ENCODE measurements around the gene KCTD11. TPM values are rescaled to one million over a fixed set of nuclear protein-coding genes. Genes with fewer than 3 reads are reported as not detected.

Gene KCTD11
- total and polyA plus RNA-seq, 10 of the 15 experiments (the other 5 are each of a cell fraction or from before 2014, with no cell fraction given) = 0.05 to 7.3 (median 2.9) TPM

DNA sequence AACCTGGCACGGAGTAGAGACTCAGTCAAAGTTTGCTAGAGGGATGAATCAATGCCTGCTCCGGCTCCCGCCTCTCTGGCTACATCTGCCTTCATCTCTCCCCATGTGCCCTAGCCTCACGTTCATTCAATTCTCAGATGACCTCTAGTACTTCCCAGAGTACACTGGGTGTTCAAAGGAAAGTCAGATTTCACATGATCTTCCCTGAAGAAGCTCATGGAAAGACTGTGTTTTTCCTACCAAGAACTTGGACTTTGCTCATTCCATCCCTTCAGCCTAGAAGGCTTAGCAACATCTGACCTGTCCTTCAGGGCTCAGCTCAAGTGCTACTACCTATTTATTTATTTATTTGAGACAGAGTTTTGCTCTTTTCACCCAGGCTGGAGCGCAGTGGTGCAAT lies 17.9 kb downstream of the KCTD11 start:
- Histone ChIP-seq H3K4me3 (no peak overlapping the region), H3K4me2 (ENCODE audit: control insufficient read depth, insufficient read depth) (no peak overlapping the region), H3K27ac (ENCODE audit: control insufficient read depth, insufficient read depth) (no peak overlapping the region), H3K79me2 (ENCODE audit: control insufficient read depth, insufficient read depth, low read length) (no peaks in the 10 kb centered on the region), H3K9ac (ENCODE audit: control insufficient read depth, insufficient read depth, low read length) (no peak overlapping the region), H3K27me3 (replicated peaks in 1 of 2; ENCODE audit: control insufficient read depth in 2 of 2, insufficient read depth in 2 of 2, low read length in 1 of 2) (no peaks in the 10 kb centered on the region), H3K36me3 (ENCODE audit: control insufficient read depth in 2 of 2, insufficient read depth in 2 of 2, low read length in 1 of 2) (no peaks in the 10 kb centered on the region), H2AFZ (ENCODE audit: control insufficient read depth, low read depth, low read length) (no peak overlapping the region), H4K20me1 (ENCODE audit: control insufficient read depth, insufficient read depth) (no peaks in the 10 kb centered on the region), H3K9me3 (replicated peaks; ENCODE audit: control insufficient read depth, insufficient read depth, low read length) (no peaks in the 10 kb centered on the region), H3K4me1 (ENCODE audit: control insufficient read depth, insufficient read depth, low read length) (no peaks in the 10 kb centered on the region)
- ChIA-PET CTCF (interaction anchor here (1.5 kb wide), 1 partner anchor 14 kb away, joined by 4 read pairs; the partner anchor contains the start of gene TMEM95), POLR2A (no interaction called here), RAD21 (ENCODE audit: unreplicated experiment) (no interaction called here), SMC1A (ENCODE audit: uncharacterized antibody, unreplicated experiment) (no interaction called here)
- no peak for TF ChIP-seq CHD2 (IDR thresholded peaks at IDR 0.05; ENCODE audit: borderline replicate concordance, low read depth, low read length)
- no peak for TF ChIP-seq YY1 (IDR thresholded peaks at IDR 0.05; ENCODE audit: low read depth, low read length)
- TF ChIP-seq, protein P1, sequence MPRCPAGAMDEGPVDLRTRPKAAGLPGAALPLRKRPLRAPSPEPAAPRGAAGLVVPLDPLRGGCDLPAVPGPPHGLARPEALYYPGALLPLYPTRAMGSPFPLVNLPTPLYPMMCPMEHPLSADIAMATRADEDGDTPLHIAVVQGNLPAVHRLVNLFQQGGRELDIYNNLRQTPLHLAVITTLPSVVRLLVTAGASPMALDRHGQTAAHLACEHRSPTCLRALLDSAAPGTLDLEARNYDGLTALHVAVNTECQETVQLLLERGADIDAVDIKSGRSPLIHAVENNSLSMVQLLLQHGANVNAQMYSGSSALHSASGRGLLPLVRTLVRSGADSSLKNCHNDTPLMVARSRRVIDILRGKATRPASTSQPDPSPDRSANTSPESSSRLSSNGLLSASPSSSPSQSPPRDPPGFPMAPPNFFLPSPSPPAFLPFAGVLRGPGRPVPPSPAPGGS (IDR thresholded peaks at IDR 0.05; ENCODE audit: borderline replicate concordance, insufficient read depth, low read depth, low read length, poor library complexity, severe bottlenecking) = no peak
- no peak for TF ChIP-seq SREBF2 (IDR thresholded peaks at IDR 0.05; ENCODE audit: low read length)
- TF ChIP-seq SIN3A (IDR thresholded peaks at IDR 0.05; ENCODE audit: low read depth, low read length) = no peak
- TF ChIP-seq STAT1 (conservative IDR thresholded peaks at IDR 0.05) = no peak
- TF ChIP-seq, protein P2, sequence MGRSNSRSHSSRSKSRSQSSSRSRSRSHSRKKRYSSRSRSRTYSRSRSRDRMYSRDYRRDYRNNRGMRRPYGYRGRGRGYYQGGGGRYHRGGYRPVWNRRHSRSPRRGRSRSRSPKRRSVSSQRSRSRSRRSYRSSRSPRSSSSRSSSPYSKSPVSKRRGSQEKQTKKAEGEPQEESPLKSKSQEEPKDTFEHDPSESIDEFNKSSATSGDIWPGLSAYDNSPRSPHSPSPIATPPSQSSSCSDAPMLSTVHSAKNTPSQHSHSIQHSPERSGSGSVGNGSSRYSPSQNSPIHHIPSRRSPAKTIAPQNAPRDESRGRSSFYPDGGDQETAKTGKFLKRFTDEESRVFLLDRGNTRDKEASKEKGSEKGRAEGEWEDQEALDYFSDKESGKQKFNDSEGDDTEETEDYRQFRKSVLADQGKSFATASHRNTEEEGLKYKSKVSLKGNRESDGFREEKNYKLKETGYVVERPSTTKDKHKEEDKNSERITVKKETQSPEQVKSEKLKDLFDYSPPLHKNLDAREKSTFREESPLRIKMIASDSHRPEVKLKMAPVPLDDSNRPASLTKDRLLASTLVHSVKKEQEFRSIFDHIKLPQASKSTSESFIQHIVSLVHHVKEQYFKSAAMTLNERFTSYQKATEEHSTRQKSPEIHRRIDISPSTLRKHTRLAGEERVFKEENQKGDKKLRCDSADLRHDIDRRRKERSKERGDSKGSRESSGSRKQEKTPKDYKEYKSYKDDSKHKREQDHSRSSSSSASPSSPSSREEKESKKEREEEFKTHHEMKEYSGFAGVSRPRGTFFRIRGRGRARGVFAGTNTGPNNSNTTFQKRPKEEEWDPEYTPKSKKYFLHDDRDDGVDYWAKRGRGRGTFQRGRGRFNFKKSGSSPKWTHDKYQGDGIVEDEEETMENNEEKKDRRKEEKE (IDR thresholded peaks at IDR 0.05) = no peak
- no peak for TF ChIP-seq RELA (IDR thresholded peaks at IDR 0.05; ENCODE audit: borderline replicate concordance, partially characterized antibody)
- no peak for TF ChIP-seq FOS (IDR thresholded peaks at IDR 0.05; ENCODE audit: borderline replicate concordance, extremely low read depth, insufficient read length)
- TF ChIP-seq MYC (IDR thresholded peaks at IDR 0.05; ENCODE audit: insufficient read depth, insufficient read length, insufficient replicate concordance, low read length, severe bottlenecking) = no peak
- TF ChIP-seq, protein P3, sequence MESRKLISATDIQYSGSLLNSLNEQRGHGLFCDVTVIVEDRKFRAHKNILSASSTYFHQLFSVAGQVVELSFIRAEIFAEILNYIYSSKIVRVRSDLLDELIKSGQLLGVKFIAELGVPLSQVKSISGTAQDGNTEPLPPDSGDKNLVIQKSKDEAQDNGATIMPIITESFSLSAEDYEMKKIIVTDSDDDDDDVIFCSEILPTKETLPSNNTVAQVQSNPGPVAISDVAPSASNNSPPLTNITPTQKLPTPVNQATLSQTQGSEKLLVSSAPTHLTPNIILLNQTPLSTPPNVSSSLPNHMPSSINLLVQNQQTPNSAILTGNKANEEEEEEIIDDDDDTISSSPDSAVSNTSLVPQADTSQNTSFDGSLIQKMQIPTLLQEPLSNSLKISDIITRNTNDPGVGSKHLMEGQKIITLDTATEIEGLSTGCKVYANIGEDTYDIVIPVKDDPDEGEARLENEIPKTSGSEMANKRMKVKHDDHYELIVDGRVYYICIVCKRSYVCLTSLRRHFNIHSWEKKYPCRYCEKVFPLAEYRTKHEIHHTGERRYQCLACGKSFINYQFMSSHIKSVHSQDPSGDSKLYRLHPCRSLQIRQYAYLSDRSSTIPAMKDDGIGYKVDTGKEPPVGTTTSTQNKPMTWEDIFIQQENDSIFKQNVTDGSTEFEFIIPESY (IDR thresholded peaks at IDR 0.05) = no peak
- no peak for TF ChIP-seq RFX5 (IDR thresholded peaks at IDR 0.05; ENCODE audit: low read depth, low read length)
- TF ChIP-seq SUZ12 (IDR thresholded peaks at IDR 0.05; ENCODE audit: unreplicated experiment) = no peak
- no peak for TF ChIP-seq EZH2 (IDR thresholded peaks at IDR 0.05; ENCODE audit: borderline replicate concordance, control insufficient read depth, low read depth, low read length)
- BruUV-seq (replicated peaks) = no TSS peak
- FAIRE-seq = no peak
- in situ Hi-C loops (cut with MboI) = no loop called here
- no peak for DNase-seq (ENCODE audit: low read depth, low spot score)
- ATAC-seq = no peak
- 37% methylated on average over 5 of the region's 5 CpGs for WGBS (ENCODE audit: insufficient coverage, insufficient replicate concordance, low lambda C conversion rate, missing lambda C conversion rate)
- intact Hi-C loops (cut with micrococcal nuclease; ENCODE audit: unreplicated experiment) = no loop called here

Measured in GM12878 (cell line).